Coronary artery (tissue), 2 donors: ENCODE results near the gene MSI1.

ENCODE experiments used
- DNase-seq: peaks from one replicate; pipeline ENCODE4 v3.0.0-alpha.2; 2017; ENCODE audit warnings: low spot score
- H3K27ac ChIP-seq, 2 donors: fragments of 200-600 bp; sonication (generic); one replicate each; pipeline ENCODE4 v1.5.1; 2016 to 2019
- H3K4me3 ChIP-seq: fragments of 200-600 bp; sonication (generic); 2 replicates; pipeline ENCODE4 v1.5.1; 2016; ENCODE audit warnings: mild to moderate bottlenecking, moderate library complexity
- CTCF ChIP-seq: fragments of 200-600 bp; sonication (generic); IDR thresholded peaks from one replicate; pipeline ENCODE4 v1.5.1; 2019; ENCODE audit warnings: antibody characterized with exemption

MSI1 gene

GRCh38 chr12:120394483-120395367 is 25.8 kb upstream of the MSI1 start:
- no peak for DNase-seq
- no peak overlapping the region for H3K4me3 ChIP-seq
- H3K27ac ChIP-seq, result no peak overlapping the region
- TF ChIP-seq CTCF, result no peak

- no peak for DNase-seq
- H3K27ac ChIP-seq, result no peak overlapping the region
- TF ChIP-seq CTCF, result no peak
- H3K4me3 ChIP-seq, result no peak overlapping the region
Measured at GRCh38 chr12:120390540-120391120, 21.7 kb upstream of the MSI1 start.

- H3K4me3 ChIP-seq, result no peak overlapping the region
- no peak for TF ChIP-seq CTCF
- no peak overlapping the region for H3K27ac ChIP-seq
- DNase-seq, result no peak
Measured at GRCh38 chr12:120388691-120389481, 19.9 kb upstream of the MSI1 start.

- DNase-seq, result no peak
- no peak for TF ChIP-seq CTCF
- Histone ChIP-seq H3K4me3 (no peak overlapping the region), H3K27ac (no peak overlapping the region)
Measured at GRCh38 chr12:120381752-120382419, 12.9 kb upstream of the MSI1 start.

- H3K27ac ChIP-seq, result no peak overlapping the region
- DNase-seq, result no peak
- TF ChIP-seq CTCF, result no peak
- no peak overlapping the region for H3K4me3 ChIP-seq
Measured at GRCh38 chr12:120378036-120378435, 9.1 kb upstream of the MSI1 start.

- H3K4me3 ChIP-seq, result no peak overlapping the region
- no peak for TF ChIP-seq CTCF
- no peak overlapping the region for H3K27ac ChIP-seq
- DNase-seq, result no peak
Measured at GRCh38 chr12:120377611-120378010, 8.6 kb upstream of the MSI1 start.
